Progenitor cell of endocrine pancreas (in vitro differentiated cells): Measurements from ENCODE around the gene OR7C2. TPM values are rescaled to one million over a fixed set of nuclear protein-coding genes. Genes with fewer than 3 reads are reported as not detected.
"Not testable (repeated sequence)": the region's sequence is repeated elsewhere in the genome, so short reads cannot be mapped to it uniquely, and the experiment has no call there.

Experiments
- DNase-seq: peaks from one replicate; pipeline ENCODE4 v3.0.0; 2021; ENCODE audit warnings: low spot score; ENCODE audit not compliant: unreplicated experiment
- H3K27ac Mint-ChIP-seq: 2 replicates; pipeline ENCODE4 v1.8.0; 2021; ENCODE audit warnings: mild to moderate bottlenecking, moderate library complexity, mixed read lengths
- H3K27me3 Mint-ChIP-seq: 2 replicates; pipeline ENCODE4 v1.8.0; 2021; ENCODE audit warnings: mixed read lengths
- H3K36me3 Mint-ChIP-seq: 2 replicates; pipeline ENCODE4 v1.8.0; 2022; ENCODE audit warnings: mixed read lengths; ENCODE audit not compliant: insufficient read depth
- H3K4me1 Mint-ChIP-seq: 2 replicates; pipeline ENCODE4 v1.8.0; 2021; ENCODE audit warnings: low read depth, mixed read lengths
- H3K4me3 Mint-ChIP-seq: 2 replicates; pipeline ENCODE4 v1.8.0; 2021; ENCODE audit warnings: low read depth, mild to moderate bottlenecking, moderate library complexity, mixed read lengths
- H3K9me3 Mint-ChIP-seq: 2 replicates; pipeline ENCODE4 v1.8.0; 2021; ENCODE audit warnings: low read depth, mixed read lengths
- CTCF ChIP-seq: fragments of 200-600 bp; sonication (generic); IDR thresholded peaks from one replicate; pipeline ENCODE4 v1.5.0; 2021; ENCODE audit warnings: antibody characterized with exemption, mild to moderate bottlenecking; ENCODE audit not compliant: unreplicated experiment
- total RNA-seq: library from RNA; stranded (reverse); gene quantifications from 2 replicates; pipeline ENCODE4 v1.2.1, GENCODE V29; 2021

Gene OR7C2
- total RNA-seq, 1 donor from 2014 or later: not detected

- no peaks in the 10 kb centered on the region for H3K4me1 Mint-ChIP-seq
- TF ChIP-seq CTCF: no peak
- peaks cover 41% of the 10 kb centered on the region for H3K9me3 Mint-ChIP-seq
Observed at GRCh38 chr19:14933506-14933905, 7.8 kb upstream of the OR7C2 start.

GRCh38 chr19:14940266-14940665 is 1.0 kb upstream of the OR7C2 start:
- peaks cover 3% of the 10 kb centered on the region for H3K36me3 Mint-ChIP-seq
- H3K4me3 Mint-ChIP-seq: no peak overlapping the region
- H3K4me1 Mint-ChIP-seq: no peaks in the 10 kb centered on the region
- H3K27ac Mint-ChIP-seq: no peak overlapping the region
- no peak for DNase-seq
- TF ChIP-seq CTCF: no peak
- H3K27me3 Mint-ChIP-seq: no peaks in the 10 kb centered on the region
- peaks cover 38% of the 10 kb centered on the region for H3K9me3 Mint-ChIP-seq

More at GRCh38 chr19:14933506-14933905, 7.8 kb upstream of the OR7C2 start:
- no peak overlapping the region for H3K4me3 Mint-ChIP-seq
- no peaks in the 10 kb centered on the region for H3K27me3 Mint-ChIP-seq
- DNase-seq: no peak
- H3K27ac Mint-ChIP-seq: no peak overlapping the region
- peaks cover under 1% of the 10 kb centered on the region for H3K36me3 Mint-ChIP-seq

GRCh38 chr19:14943601-14944000 is 2.3 kb downstream of the OR7C2 start:
- Mint-ChIP-seq H3K9me3 (peaks cover 41% of the 10 kb centered on the region), H3K4me3 (no peak overlapping the region), H3K27ac (no peak overlapping the region), H3K27me3 (no peaks in the 10 kb centered on the region), H3K4me1 (no peaks in the 10 kb centered on the region), H3K36me3 (peaks cover 4% of the 10 kb centered on the region)
- DNase-seq: no peak
- TF ChIP-seq CTCF: no peak

- Mint-ChIP-seq H3K4me3 (no peak overlapping the region), H3K36me3 (peaks cover 4% of the 10 kb centered on the region), H3K9me3 (peaks cover 38% of the 10 kb centered on the region), H3K27me3 (no peaks in the 10 kb centered on the region), H3K4me1 (no peaks in the 10 kb centered on the region), H3K27ac (no peak overlapping the region)
- DNase-seq: no peak
- no peak for TF ChIP-seq CTCF
Observed at GRCh38 chr19:14944456-14944855, 3.2 kb downstream of the OR7C2 start.

GRCh38 chr19:14949413-14949812 is 8.1 kb downstream of the OR7C2 start:
- H3K4me3 Mint-ChIP-seq, H3K36me3 Mint-ChIP-seq, H3K4me1 Mint-ChIP-seq, DNase-seq, H3K27ac Mint-ChIP-seq, H3K27me3 Mint-ChIP-seq: not testable (repeated sequence)
- H3K9me3 Mint-ChIP-seq: peaks cover 29% of the 10 kb centered on the region

- no peaks in the 10 kb centered on the region for H3K27me3 Mint-ChIP-seq
- no peaks in the 10 kb centered on the region for H3K4me1 Mint-ChIP-seq
- H3K36me3 Mint-ChIP-seq: peaks cover 3% of the 10 kb centered on the region
- TF ChIP-seq CTCF: no peak
- no peak for DNase-seq
- no peak overlapping the region for H3K4me3 Mint-ChIP-seq
- no peak overlapping the region for H3K27ac Mint-ChIP-seq
- peaks cover 25% of the 10 kb centered on the region for H3K9me3 Mint-ChIP-seq
Observed at GRCh38 chr19:14949876-14950275, 8.6 kb downstream of the OR7C2 start.
